WTC11 (cell line): Measurements from ENCODE around the gene PPM1A. TPM values are rescaled to one million over a fixed set of nuclear protein-coding genes. Genes with fewer than 3 reads are reported as not detected.

Source experiments
- ATAC-seq: fragments of 200-7000 bp; cut with Tn5 transposase; 2 replicates; pipeline ENCODE4 v1.10.0; 2021; ENCODE audit warnings: mild to moderate bottlenecking, moderate library complexity
- CTCF ChIA-PET: fragments of 300-600 bp; sonication (Branson Sonifier 250); formaldehyde crosslinking; loops from one replicate; lab custom pipeline; 2021; ENCODE audit warnings: antibody characterized with exemption; lab: Charles Lee
- POLR2A ChIA-PET: fragments of 350-600 bp; sonication (Branson Sonifier 250); formaldehyde crosslinking; loops from one replicate; lab custom pipeline; 2021; ENCODE audit warnings: antibody characterized with exemption; lab: Charles Lee
- DNase-seq: peaks from one replicate; pipeline ENCODE4 v3.0.0; 2021; ENCODE audit warnings: low spot score
- H3K27ac Mint-ChIP-seq: 2 replicates; pipeline ENCODE4 v1.8.0; 2021; ENCODE audit warnings: mixed read lengths
- H3K27me3 Mint-ChIP-seq: 2 replicates; pipeline ENCODE4 v1.8.0; 2021; ENCODE audit warnings: low read depth, mild to moderate bottlenecking, moderate library complexity, mixed read lengths
- H3K36me3 Mint-ChIP-seq: 2 replicates; pipeline ENCODE4 v1.8.0; 2021; ENCODE audit warnings: mixed read lengths
- H3K4me1 Mint-ChIP-seq: 2 replicates; pipeline ENCODE4 v1.8.0; 2022; ENCODE audit warnings: mixed read lengths
- H3K4me3 Mint-ChIP-seq: 2 replicates; pipeline ENCODE4 v1.8.0; 2021; ENCODE audit warnings: mild to moderate bottlenecking, moderate library complexity, mixed read lengths
- H3K9me3 Mint-ChIP-seq: 2 replicates; pipeline ENCODE4 v1.8.0; 2021; ENCODE audit warnings: mixed read lengths
- ATF1 ChIP-seq: sonication (generic); formaldehyde crosslinking; IDR thresholded peaks from 2 replicates; pipeline ENCODE4 v1.8.1; 2023; ENCODE audit warnings: mild to moderate bottlenecking, moderate library complexity, missing genetic modification reagents
- CREM ChIP-seq: sonication (generic); formaldehyde crosslinking; IDR thresholded peaks from 2 replicates; pipeline ENCODE4 v1.8.1; 2022; ENCODE audit warnings: mild to moderate bottlenecking, missing genetic modification reagents, moderate library complexity
- CTCF ChIP-seq: fragments of 200-600 bp; IDR thresholded peaks from 2 replicates; pipeline ENCODE4 v1.8.0; 2022; ENCODE audit warnings: antibody characterized with exemption
- ESRRA ChIP-seq: sonication (generic); formaldehyde crosslinking; IDR thresholded peaks from 2 replicates; pipeline ENCODE4 v1.8.1; 2022; ENCODE audit warnings: mild to moderate bottlenecking, missing genetic modification reagents, borderline replicate concordance
- FOXJ3 ChIP-seq: sonication (generic); formaldehyde crosslinking; IDR thresholded peaks from 2 replicates; pipeline ENCODE4 v1.9.0; 2021; ENCODE audit warnings: missing genetic modification reagents, mild to moderate bottlenecking, borderline replicate concordance
- HMGA2 ChIP-seq: fragments of 250-450 bp; sonication (Bioruptor Pico); IDR thresholded peaks from 2 replicates; pipeline ENCODE4 v1.4.0; 2021; ENCODE audit warnings: mild to moderate bottlenecking, moderate library complexity
- HMGXB4 ChIP-seq: sonication (generic); formaldehyde crosslinking; IDR thresholded peaks from 2 replicates; pipeline ENCODE4 v1.8.1; 2023; ENCODE audit warnings: mild to moderate bottlenecking, moderate library complexity, missing genetic modification reagents
- KAT7 ChIP-seq: sonication (generic); formaldehyde crosslinking; IDR thresholded peaks from 2 replicates; pipeline ENCODE4 v1.8.1; 2023; ENCODE audit warnings: missing genetic modification reagents, mild to moderate bottlenecking, borderline replicate concordance
- NR2C2 ChIP-seq: sonication (generic); formaldehyde crosslinking; IDR thresholded peaks from 2 replicates; pipeline ENCODE4 v1.8.0; 2022; ENCODE audit warnings: mild to moderate bottlenecking, missing genetic modification reagents
- NR3C1 ChIP-seq: sonication (generic); formaldehyde crosslinking; conservative IDR thresholded peaks from 2 replicates; pipeline ENCODE4 v1.8.1; 2023; ENCODE audit warnings: low read depth, mild to moderate bottlenecking, missing genetic modification reagents
- PRDM15 ChIP-seq: sonication (generic); formaldehyde crosslinking; IDR thresholded peaks from 2 replicates; pipeline ENCODE4 v1.8.0; 2022; ENCODE audit warnings: missing genetic modification reagents
- PRRX2 ChIP-seq: fragments of 250-450 bp; sonication (Bioruptor Pico); IDR thresholded peaks from 2 replicates; pipeline ENCODE4 v1.8.0; 2021; ENCODE audit warnings: mild to moderate bottlenecking
- RELA ChIP-seq: sonication (generic); formaldehyde crosslinking; IDR thresholded peaks from 2 replicates; pipeline ENCODE4 v1.8.1; 2022; ENCODE audit warnings: missing genetic modification reagents, mild to moderate bottlenecking, borderline replicate concordance
- RORB ChIP-seq: fragments of 250-450 bp; sonication (Bioruptor Pico); IDR thresholded peaks from 2 replicates; pipeline ENCODE4 v1.9.0; 2021; ENCODE audit warnings: mild to moderate bottlenecking
- SMAD4 ChIP-seq: sonication (generic); formaldehyde crosslinking; IDR thresholded peaks from 2 replicates; pipeline ENCODE4 v1.8.0; 2022; ENCODE audit warnings: mild to moderate bottlenecking, missing genetic modification reagents
- SOX15 ChIP-seq: fragments of 250-450 bp; sonication (Bioruptor Pico); IDR thresholded peaks from 2 replicates; pipeline ENCODE4 v1.9.0; 2021; ENCODE audit warnings: mild to moderate bottlenecking
- STAT6 ChIP-seq: sonication (generic); formaldehyde crosslinking; conservative IDR thresholded peaks from 2 replicates; pipeline ENCODE4 v1.8.1; 2023; ENCODE audit warnings: mild to moderate bottlenecking, low read depth, missing genetic modification reagents, moderate library complexity
- USF2 ChIP-seq: sonication (generic); formaldehyde crosslinking; IDR thresholded peaks from 2 replicates; pipeline ENCODE4 v1.8.1; 2023; ENCODE audit warnings: mild to moderate bottlenecking, missing genetic modification reagents, moderate library complexity
- ZNF219 ChIP-seq: sonication (generic); formaldehyde crosslinking; IDR thresholded peaks from 2 replicates; pipeline ENCODE4 v1.8.0; 2023; ENCODE audit warnings: missing genetic modification reagents, mild to moderate bottlenecking, borderline replicate concordance
- ZNF281 ChIP-seq: sonication (generic); formaldehyde crosslinking; IDR thresholded peaks from 2 replicates; pipeline ENCODE4 v1.8.0; 2023; ENCODE audit warnings: mild to moderate bottlenecking, missing genetic modification reagents
- ZNF396 ChIP-seq: fragments of 250-450 bp; sonication (Bioruptor Pico); IDR thresholded peaks from 2 replicates; pipeline ENCODE4 v1.8.0; 2021; ENCODE audit warnings: mild to moderate bottlenecking, moderate library complexity, borderline replicate concordance
- ZNF416 ChIP-seq: fragments of 250-450 bp; sonication (Bioruptor Pico); IDR thresholded peaks from 2 replicates; pipeline ENCODE4 v1.9.0; 2021; ENCODE audit warnings: mild to moderate bottlenecking, inconsistent platforms
- total RNA-seq: library from RNA; stranded (reverse); gene quantifications from 3 replicates; pipeline ENCODE4 v1.2.3, GENCODE V29; 2021

Gene PPM1A
- total RNA-seq, 1 experiment from 2014 or later, result 52.5 TPM

GRCh38 chr14:60241091-60241490 is 7.9 kb upstream of the PPM1A start (continued):
- TF ChIP-seq CTCF (no peak), ZNF219 (no peak), RORB (CRISPR knock-in tag) (no peak), NR2C2 (no peak), ZNF281 (CRISPR knock-in tag) (no peak), SMAD4 (CRISPR knock-in tag) (no peak)

- ChIA-PET POLR2A (no interaction called here), CTCF (no interaction called here)
- no peaks in the 10 kb centered on the region for H3K9me3 Mint-ChIP-seq
- ATAC-seq (no peak), DNase-seq (no peak)
- H3K4me1 Mint-ChIP-seq, result peaks cover 30% of the 10 kb centered on the region
- no peaks in the 10 kb centered on the region for H3K27me3 Mint-ChIP-seq
- no peak overlapping the region for H3K27ac Mint-ChIP-seq
- H3K4me3 Mint-ChIP-seq, result no peak overlapping the region
- no peaks in the 10 kb centered on the region for H3K36me3 Mint-ChIP-seq
- TF ChIP-seq ZNF416 (CRISPR knock-in tag), result no peak
- TF ChIP-seq STAT6 (CRISPR knock-in tag), result no peak
- TF ChIP-seq PRRX2 (CRISPR knock-in tag), result no peak
- TF ChIP-seq USF2, result no peak
- TF ChIP-seq FOXJ3 (CRISPR knock-in tag), result no peak
- no peak for TF ChIP-seq KAT7
- no peak for TF ChIP-seq CREM (CRISPR knock-in tag)
- no peak for TF ChIP-seq ESRRA (CRISPR knock-in tag)
- no peak for TF ChIP-seq NR3C1
- TF ChIP-seq ZNF281 (CRISPR knock-in tag), result no peak
- no peak for TF ChIP-seq HMGXB4
- TF ChIP-seq SOX15 (CRISPR knock-in tag), result no peak
- TF ChIP-seq RELA (CRISPR knock-in tag), result no peak
- no peak for TF ChIP-seq ATF1 (CRISPR knock-in tag)
- TF ChIP-seq PRDM15, result no peak
- TF ChIP-seq HMGA2 (CRISPR knock-in tag), result no peak
- no peak for TF ChIP-seq ZNF396 (CRISPR knock-in tag)
Observed at GRCh38 chr14:60242429-60242828, 6.6 kb upstream of the PPM1A start.
